HepG2 (cell line): ENCODE results near the gene CTDSP1. TPM values are rescaled to one million over a fixed set of nuclear protein-coding genes. Genes with fewer than 3 reads are reported as not detected.

Experiments used
- ARID2 ChIP-seq: sonication (generic); formaldehyde crosslinking; IDR thresholded peaks from 2 replicates; pipeline ENCODE4 v1.8.1; 2022; ENCODE audit warnings: mild to moderate bottlenecking, missing genetic modification reagents, borderline replicate concordance
- FOXC1 ChIP-seq: sonication (generic); formaldehyde crosslinking; IDR thresholded peaks from 2 replicates; pipeline ENCODE4 v1.8.0; 2022; ENCODE audit warnings: mild to moderate bottlenecking, missing genetic modification reagents, borderline replicate concordance
- GPN1 ChIP-seq: sonication (generic); formaldehyde crosslinking; IDR thresholded peaks from 2 replicates; pipeline ENCODE4 v1.5.1; 2020; ENCODE audit warnings: missing genetic modification reagents, borderline replicate concordance
- HDAC6 ChIP-seq: fragments of 200-600 bp; sonication (generic); IDR thresholded peaks from 2 replicates; pipeline ENCODE4 v1.7.0; 2017; ENCODE audit warnings: mild to moderate bottlenecking, antibody characterized with exemption, low read length, low read depth
- KLF12 ChIP-seq: sonication (generic); formaldehyde crosslinking; IDR thresholded peaks from 2 replicates; pipeline ENCODE4 v1.4.0; 2020; ENCODE audit warnings: missing genetic modification reagents, borderline replicate concordance
- MAF1 ChIP-seq: sonication (generic); formaldehyde crosslinking; IDR thresholded peaks from 2 replicates; pipeline ENCODE4 v1.5.0; 2020; ENCODE audit warnings: missing genetic modification reagents, borderline replicate concordance
- NCOA2 ChIP-seq: sonication (generic); formaldehyde crosslinking; IDR thresholded peaks from 2 replicates; pipeline ENCODE4 v1.8.0; 2022; ENCODE audit warnings: inconsistent platforms
- NCOR1 ChIP-seq: fragments of 200-600 bp; sonication (generic); IDR thresholded peaks from 2 replicates; pipeline ENCODE4 v1.7.0; 2017; ENCODE audit warnings: antibody characterized with exemption, low read length, borderline replicate concordance
- PCBP2 ChIP-seq: fragments of 200-400 bp; formaldehyde crosslinking; optimal IDR thresholded peaks from 2 replicates; pipeline ENCODE3; 2018; ENCODE audit warnings: low read length, low read depth; ENCODE audit not compliant: poor library complexity, severe bottlenecking
- RORA ChIP-seq: sonication (generic); formaldehyde crosslinking; IDR thresholded peaks from 2 replicates; pipeline ENCODE4 v1.5.0; 2020; ENCODE audit warnings: mild to moderate bottlenecking, missing genetic modification reagents, moderate library complexity
- SOX5 ChIP-seq: IDR thresholded peaks from 2 replicates; pipeline ENCODE4 v1.6.1; 2016; ENCODE audit warnings: borderline replicate concordance
- STAT5B ChIP-seq: sonication (generic); formaldehyde crosslinking; IDR thresholded peaks from 2 replicates; pipeline ENCODE4 v1.4.0; 2020; ENCODE audit warnings: missing genetic modification reagents
- YEATS2 ChIP-seq: sonication (generic); formaldehyde crosslinking; IDR thresholded peaks from 2 replicates; pipeline ENCODE4 v1.4.0; 2020; ENCODE audit warnings: missing genetic modification reagents, borderline replicate concordance
- ZFP36L1 ChIP-seq: sonication (generic); formaldehyde crosslinking; IDR thresholded peaks from 2 replicates; pipeline ENCODE4 v1.8.0; 2022; ENCODE audit warnings: mild to moderate bottlenecking, missing genetic modification reagents, moderate library complexity
- ZMAT3 ChIP-seq: sonication (generic); formaldehyde crosslinking; conservative IDR thresholded peaks from 2 replicates; pipeline ENCODE4 v1.7.0; 2021; ENCODE audit warnings: missing genetic modification reagents
- ZNF101 ChIP-seq: sonication (generic); formaldehyde crosslinking; IDR thresholded peaks from 2 replicates; pipeline ENCODE4 v1.4.0; 2020; ENCODE audit warnings: mild to moderate bottlenecking, low read depth, missing genetic modification reagents, borderline replicate concordance
- ZNF224 ChIP-seq: sonication (generic); formaldehyde crosslinking; IDR thresholded peaks from 2 replicates; pipeline ENCODE4 v1.5.0; 2020; ENCODE audit warnings: mild to moderate bottlenecking, missing genetic modification reagents
- ZNF230 ChIP-seq: sonication (generic); formaldehyde crosslinking; IDR thresholded peaks from 2 replicates; pipeline ENCODE4 v1.4.0; 2020; ENCODE audit warnings: mild to moderate bottlenecking, missing genetic modification reagents
- ZNF383 ChIP-seq: sonication (generic); formaldehyde crosslinking; IDR thresholded peaks from 2 replicates; pipeline ENCODE4 v1.4.0; 2020; ENCODE audit warnings: missing genetic modification reagents, mild to moderate bottlenecking, borderline replicate concordance
- ZNF570 ChIP-seq: sonication (generic); formaldehyde crosslinking; IDR thresholded peaks from 2 replicates; pipeline ENCODE4 v1.4.0; 2020; ENCODE audit warnings: mild to moderate bottlenecking, missing genetic modification reagents, borderline replicate concordance
- ZNF598 ChIP-seq: sonication (generic); formaldehyde crosslinking; IDR thresholded peaks from 2 replicates; pipeline ENCODE4 v1.5.1; 2020; ENCODE audit warnings: mild to moderate bottlenecking, missing genetic modification reagents, borderline replicate concordance
- ZNF775 ChIP-seq: sonication (generic); formaldehyde crosslinking; IDR thresholded peaks from 2 replicates; pipeline ENCODE4 v1.4.0; 2020; ENCODE audit warnings: missing genetic modification reagents, mild to moderate bottlenecking, moderate library complexity, borderline replicate concordance
- polyA plus RNA-seq, 8 experiments: library from polyadenylated mRNA; depleted of rRNA in 3 of 8; stranded (reverse) in 7 of 8; unstranded in 1 of 8; fragments of >200 nt; fragmentation: Illumina TruSeq in 4 of 8; extraction: Trizol in 4 of 8; gene quantifications; 2 replicates each; pipeline versions ENCODE4 v1.2.1 to v1.2.3, GENCODE V29; 2011 to 2016; ENCODE audit warnings: low read depth in 4 of 8, missing spikeins in 1 of 8, mixed read lengths in 1 of 8; ENCODE audit not compliant: insufficient read depth in 1 of 8
- total RNA-seq, 5 experiments: library from RNA; depleted of rRNA; stranded (reverse); fragments of >200 nt; fragmentation: Illumina TruSeq; extraction: Trizol; gene quantifications; 2 replicates each; pipeline ENCODE4 v1.2.3, GENCODE V29; 2016; ENCODE audit warnings: low read depth in 1 of 5
- TF ChIP-seq, protein P1 (sequence below): IDR thresholded peaks from 2 replicates; pipeline ENCODE4 v1.6.1; 2016
- TF ChIP-seq, protein P2 (sequence below): sonication (generic); formaldehyde crosslinking; IDR thresholded peaks from 2 replicates; pipeline ENCODE4 v1.4.0; 2020; ENCODE audit warnings: missing genetic modification reagents
- TF ChIP-seq, protein P3 (sequence below): sonication (generic); formaldehyde crosslinking; IDR thresholded peaks from 2 replicates; pipeline ENCODE4 v1.5.1; 2020; ENCODE audit warnings: mild to moderate bottlenecking, missing genetic modification reagents, borderline replicate concordance
- TF ChIP-seq, protein P4 (sequence below): sonication (generic); formaldehyde crosslinking; IDR thresholded peaks from 2 replicates; pipeline ENCODE4 v1.5.1; 2020; ENCODE audit warnings: missing genetic modification reagents, mild to moderate bottlenecking, borderline replicate concordance

CTDSP1 gene
- total and polyA plus RNA-seq, 2 of the 13 experiments (the other 11 are each of a cell fraction or from before 2014, with no cell fraction given) = 91.0 to 268 TPM

DNA sequence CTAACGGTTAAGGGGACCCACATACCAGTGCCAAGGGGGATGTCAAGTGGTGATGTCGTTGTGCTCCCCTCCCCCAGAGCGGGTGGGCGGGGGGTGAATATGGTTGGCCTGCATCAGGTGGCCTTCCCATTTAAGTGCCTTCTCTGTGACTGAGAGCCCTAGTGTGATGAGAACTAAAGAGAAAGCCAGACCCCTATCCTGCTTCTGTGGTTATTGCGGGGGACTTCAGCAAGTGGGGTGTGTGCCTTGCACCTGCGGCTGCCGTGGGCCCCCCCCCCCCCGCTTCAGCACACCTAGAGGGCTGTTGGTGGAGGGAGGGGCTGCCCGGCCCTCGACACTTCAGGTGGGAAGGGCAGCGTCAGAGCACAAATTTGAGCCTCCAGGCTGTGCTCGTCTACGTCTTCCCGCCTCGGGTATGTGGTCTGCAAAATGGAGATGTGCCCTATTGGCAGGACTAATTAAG lies 6.1 kb downstream of the CTDSP1 start (continued):
- peak; percentile 33; the same call in 1 of the 2 replicates for TF ChIP-seq NCOA2 (CRISPR knock-in tag)
- no peak for TF ChIP-seq RORA (CRISPR knock-in tag)
- no peak for TF ChIP-seq NCOR1
- TF ChIP-seq, protein P1, sequence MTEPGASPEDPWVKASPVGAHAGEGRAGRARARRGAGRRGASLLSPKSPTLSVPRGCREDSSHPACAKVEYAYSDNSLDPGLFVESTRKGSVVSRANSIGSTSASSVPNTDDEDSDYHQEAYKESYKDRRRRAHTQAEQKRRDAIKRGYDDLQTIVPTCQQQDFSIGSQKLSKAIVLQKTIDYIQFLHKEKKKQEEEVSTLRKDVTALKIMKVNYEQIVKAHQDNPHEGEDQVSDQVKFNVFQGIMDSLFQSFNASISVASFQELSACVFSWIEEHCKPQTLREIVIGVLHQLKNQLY (CRISPR knock-in tag) = no peak
- peak; percentile 97 for TF ChIP-seq ZNF598 (CRISPR knock-in tag)
- TF ChIP-seq STAT5B (CRISPR knock-in tag) = no peak
- no peak; the same call in 1 of the 2 replicates for TF ChIP-seq ARID2 (CRISPR knock-in tag)
- TF ChIP-seq KLF12 (CRISPR knock-in tag) = no peak
- TF ChIP-seq GPN1 (CRISPR knock-in tag) = no peak
- TF ChIP-seq ZFP36L1 (CRISPR knock-in tag) = 0 out of 2 replicates have a peak, but pooled peaks have one; percentile 41
- TF ChIP-seq, protein P2, sequence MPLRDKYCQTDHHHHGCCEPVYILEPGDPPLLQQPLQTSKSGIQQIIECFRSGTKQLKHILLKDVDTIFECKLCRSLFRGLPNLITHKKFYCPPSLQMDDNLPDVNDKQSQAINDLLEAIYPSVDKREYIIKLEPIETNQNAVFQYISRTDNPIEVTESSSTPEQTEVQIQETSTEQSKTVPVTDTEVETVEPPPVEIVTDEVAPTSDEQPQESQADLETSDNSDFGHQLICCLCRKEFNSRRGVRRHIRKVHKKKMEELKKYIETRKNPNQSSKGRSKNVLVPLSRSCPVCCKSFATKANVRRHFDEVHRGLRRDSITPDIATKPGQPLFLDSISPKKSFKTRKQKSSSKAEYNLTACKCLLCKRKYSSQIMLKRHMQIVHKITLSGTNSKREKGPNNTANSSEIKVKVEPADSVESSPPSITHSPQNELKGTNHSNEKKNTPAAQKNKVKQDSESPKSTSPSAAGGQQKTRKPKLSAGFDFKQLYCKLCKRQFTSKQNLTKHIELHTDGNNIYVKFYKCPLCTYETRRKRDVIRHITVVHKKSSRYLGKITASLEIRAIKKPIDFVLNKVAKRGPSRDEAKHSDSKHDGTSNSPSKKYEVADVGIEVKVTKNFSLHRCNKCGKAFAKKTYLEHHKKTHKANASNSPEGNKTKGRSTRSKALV = no peak
- TF ChIP-seq YEATS2 (CRISPR knock-in tag) = no peak
- peak; percentile 50 for TF ChIP-seq FOXC1 (CRISPR knock-in tag)
- no peak; the same call in 1 of the 2 replicates for TF ChIP-seq ZMAT3
- no peak for TF ChIP-seq ZNF775 (CRISPR knock-in tag)
- no peak for TF ChIP-seq PCBP2
- TF ChIP-seq MAF1 (CRISPR knock-in tag) = no peak
- no peak for TF ChIP-seq ZNF570 (CRISPR knock-in tag)
- no peak for TF ChIP-seq HDAC6
- TF ChIP-seq, protein P3, sequence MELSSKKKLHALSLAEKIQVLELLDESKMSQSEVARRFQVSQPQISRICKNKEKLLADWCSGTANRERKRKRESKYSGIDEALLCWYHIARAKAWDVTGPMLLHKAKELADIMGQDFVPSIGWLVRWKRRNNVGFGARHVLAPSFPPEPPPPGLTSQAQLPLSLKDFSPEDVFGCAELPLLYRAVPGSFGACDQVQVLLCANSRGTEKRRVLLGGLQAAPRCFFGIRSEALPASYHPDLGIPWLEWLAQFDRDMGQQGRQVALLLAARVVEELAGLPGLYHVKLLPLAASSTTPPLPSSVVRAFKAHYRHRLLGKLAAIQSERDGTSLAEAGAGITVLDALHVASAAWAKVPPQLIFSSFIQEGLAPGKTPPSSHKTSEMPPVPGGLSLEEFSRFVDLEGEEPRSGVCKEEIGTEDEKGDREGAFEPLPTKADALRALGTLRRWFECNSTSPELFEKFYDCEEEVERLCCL = no peak
- TF ChIP-seq ZNF224 (CRISPR knock-in tag) = no peak
- TF ChIP-seq ZNF101 (CRISPR knock-in tag) = no peak
- TF ChIP-seq ZNF383 (CRISPR knock-in tag) = no peak
- 0 out of 2 replicates have a peak, but pooled peaks have one; percentile 74 for TF ChIP-seq ZNF230 (CRISPR knock-in tag)
- no peak for TF ChIP-seq SOX5 (CRISPR knock-in tag)
- TF ChIP-seq, protein P4, sequence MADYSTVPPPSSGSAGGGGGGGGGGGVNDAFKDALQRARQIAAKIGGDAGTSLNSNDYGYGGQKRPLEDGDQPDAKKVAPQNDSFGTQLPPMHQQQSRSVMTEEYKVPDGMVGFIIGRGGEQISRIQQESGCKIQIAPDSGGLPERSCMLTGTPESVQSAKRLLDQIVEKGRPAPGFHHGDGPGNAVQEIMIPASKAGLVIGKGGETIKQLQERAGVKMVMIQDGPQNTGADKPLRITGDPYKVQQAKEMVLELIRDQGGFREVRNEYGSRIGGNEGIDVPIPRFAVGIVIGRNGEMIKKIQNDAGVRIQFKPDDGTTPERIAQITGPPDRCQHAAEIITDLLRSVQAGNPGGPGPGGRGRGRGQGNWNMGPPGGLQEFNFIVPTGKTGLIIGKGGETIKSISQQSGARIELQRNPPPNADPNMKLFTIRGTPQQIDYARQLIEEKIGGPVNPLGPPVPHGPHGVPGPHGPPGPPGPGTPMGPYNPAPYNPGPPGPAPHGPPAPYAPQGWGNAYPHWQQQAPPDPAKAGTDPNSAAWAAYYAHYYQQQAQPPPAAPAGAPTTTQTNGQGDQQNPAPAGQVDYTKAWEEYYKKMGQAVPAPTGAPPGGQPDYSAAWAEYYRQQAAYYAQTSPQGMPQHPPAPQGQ (CRISPR knock-in tag) = no peak
